ENCODE measurements around the gene STK32B.

Gene STK32B

GRCh38 chr4:5162909-5163508 lies 111.7 kb downstream of the STK32B start (continued):
- TF ChIP-seq ZNF629 (tag by site-specific recombination; IDR thresholded peaks at IDR 0.05) (no peak), ZNF350 (tag by site-specific recombination; IDR thresholded peaks at IDR 0.05) (no peak), ZNF529 (tag by site-specific recombination; IDR thresholded peaks at IDR 0.05; ENCODE audit: insufficient replicate concordance) (no peak), TCF7L2 (IDR thresholded peaks at IDR 0.05; ENCODE audit: borderline replicate concordance, low read depth, low read length) (no peak), ZFP69B (tag by site-specific recombination; IDR thresholded peaks at IDR 0.05) (no peak), ZNF211 (tag by site-specific recombination; IDR thresholded peaks at IDR 0.05; ENCODE audit: low read depth) (no peak), MYNN (tag by site-specific recombination; IDR thresholded peaks at IDR 0.05; ENCODE audit: borderline replicate concordance) (no peak)
- TF ChIP-seq, protein P1, sequence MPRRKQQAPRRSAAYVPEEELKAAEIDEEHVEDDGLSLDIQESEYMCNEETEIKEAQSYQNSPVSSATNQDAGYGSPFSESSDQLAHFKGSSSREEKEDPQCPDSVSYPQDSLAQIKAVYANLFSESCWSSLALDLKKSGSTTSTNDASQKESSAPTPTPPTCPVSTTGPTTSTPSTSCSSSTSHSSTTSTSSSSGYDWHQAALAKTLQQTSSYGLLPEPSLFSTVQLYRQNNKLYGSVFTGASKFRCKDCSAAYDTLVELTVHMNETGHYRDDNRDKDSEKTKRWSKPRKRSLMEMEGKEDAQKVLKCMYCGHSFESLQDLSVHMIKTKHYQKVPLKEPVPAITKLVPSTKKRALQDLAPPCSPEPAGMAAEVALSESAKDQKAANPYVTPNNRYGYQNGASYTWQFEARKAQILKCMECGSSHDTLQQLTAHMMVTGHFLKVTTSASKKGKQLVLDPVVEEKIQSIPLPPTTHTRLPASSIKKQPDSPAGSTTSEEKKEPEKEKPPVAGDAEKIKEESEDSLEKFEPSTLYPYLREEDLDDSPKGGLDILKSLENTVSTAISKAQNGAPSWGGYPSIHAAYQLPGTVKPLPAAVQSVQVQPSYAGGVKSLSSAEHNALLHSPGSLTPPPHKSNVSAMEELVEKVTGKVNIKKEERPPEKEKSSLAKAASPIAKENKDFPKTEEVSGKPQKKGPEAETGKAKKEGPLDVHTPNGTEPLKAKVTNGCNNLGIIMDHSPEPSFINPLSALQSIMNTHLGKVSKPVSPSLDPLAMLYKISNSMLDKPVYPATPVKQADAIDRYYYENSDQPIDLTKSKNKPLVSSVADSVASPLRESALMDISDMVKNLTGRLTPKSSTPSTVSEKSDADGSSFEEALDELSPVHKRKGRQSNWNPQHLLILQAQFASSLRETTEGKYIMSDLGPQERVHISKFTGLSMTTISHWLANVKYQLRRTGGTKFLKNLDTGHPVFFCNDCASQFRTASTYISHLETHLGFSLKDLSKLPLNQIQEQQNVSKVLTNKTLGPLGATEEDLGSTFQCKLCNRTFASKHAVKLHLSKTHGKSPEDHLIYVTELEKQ (tag by site-specific recombination; IDR thresholded peaks at IDR 0.05; ENCODE audit: borderline replicate concordance) = no peak

- Histone ChIP-seq H3K4me1 (ENCODE audit: control insufficient read depth, insufficient read depth, low read length) (no peaks in the 10 kb centered on the region), H3K4me3 (ENCODE audit: low read depth, low read length) (no peak overlapping the region), H3K36me3 (ENCODE audit: control insufficient read depth in 2 of 2, insufficient read depth in 1 of 2, low read length in 2 of 2) (no peaks in the 10 kb centered on the region), H3K9me3 (ENCODE audit: control insufficient read depth, insufficient read depth, low read depth, low read length) (no peaks in the 10 kb centered on the region), H3K27ac (ENCODE audit: extremely low read depth, low read depth, low read length) (no peak overlapping the region)
- POLR2A ChIA-PET = no interaction called here
- TF ChIP-seq ZBTB11 (tag by site-specific recombination; conservative IDR thresholded peaks at IDR 0.05; ENCODE audit: low read depth) (no peak), ZSCAN23 (tag by site-specific recombination; IDR thresholded peaks at IDR 0.05) (no peak), ZNF585B (tag by site-specific recombination; IDR thresholded peaks at IDR 0.05) (no peak), ZNF600 (tag by site-specific recombination; IDR thresholded peaks at IDR 0.05) (no peak), ZNF660 (tag by site-specific recombination; IDR thresholded peaks at IDR 0.05) (no peak), AEBP2 (tag by site-specific recombination; IDR thresholded peaks at IDR 0.05; ENCODE audit: borderline replicate concordance) (no peak), ZNF596 (tag by site-specific recombination; IDR thresholded peaks at IDR 0.05) (no peak), GLIS2 (tag by site-specific recombination; IDR thresholded peaks at IDR 0.05) (no peak), ZNF791 (tag by site-specific recombination; IDR thresholded peaks at IDR 0.05) (no peak), ZNF280D (tag by site-specific recombination; IDR thresholded peaks at IDR 0.05) (no peak), WT1 (tag by site-specific recombination; IDR thresholded peaks at IDR 0.05) (no peak), ZNF549 (tag by site-specific recombination; IDR thresholded peaks at IDR 0.05) (no peak), ZBTB49 (tag by site-specific recombination; IDR thresholded peaks at IDR 0.05; ENCODE audit: low read depth) (no peak)
- CTCF ChIA-PET = no interaction called here
These were observed 113.1 kb downstream of the STK32B start for GRCh38 chr4:5164221-5164912.

All from HEK293 (cell line).